ENCODE results near the gene REEP1. TPM values are rescaled to one million over a fixed set of nuclear protein-coding genes. Genes with fewer than 3 reads are reported as not detected.
A peak's percentile ranks its signal among the peaks of the same experiment; 100 is the strongest.

The REEP1 gene
- total RNA-seq, 1 experiment from 2014 or later = 3.6 TPM

GRCh38 chr2:86338778-86339295 lies 1.4 kb upstream of the REEP1 start:
- H3K4me3 ChIP-seq (ENCODE audit: low read depth, low read length, poor library complexity, severe bottlenecking) = no peak overlapping the region
- no peak for TF ChIP-seq EZH2 (IDR thresholded peaks at IDR 0.05; ENCODE audit: borderline replicate concordance, low read depth, low read length, poor library complexity, severe bottlenecking)
- no peak for TF ChIP-seq CTCF (conservative IDR thresholded peaks at IDR 0.05; ENCODE audit: low read depth, low read length)
- no peaks in the 10 kb centered on the region for H3K4me1 ChIP-seq (ENCODE audit: insufficient read depth, low read length, poor library complexity, severe bottlenecking)
- H3K27ac ChIP-seq (ENCODE audit: low read depth, low read length, poor library complexity, severe bottlenecking) = no peak overlapping the region
- intact Hi-C loops (cut with micrococcal nuclease; ENCODE audit: unreplicated experiment) = no loop called here
- no peaks in the 10 kb centered on the region for H3K9me3 ChIP-seq (ENCODE audit: low read depth, low read length, poor library complexity, severe bottlenecking)
- no peak for DNase-seq (ENCODE audit: low spot score)
- BruUV-seq (replicated peaks) = no TSS peak
- POLR2A ChIA-PET (ENCODE audit: low non-redundant PET) = no interaction called here
- CTCF ChIA-PET = no interaction called here
- H3K36me3 ChIP-seq (ENCODE audit: insufficient read depth, low read length, poor library complexity, severe bottlenecking) = no peaks in the 10 kb centered on the region
- peaks cover 42% of the 10 kb centered on the region for H3K27me3 ChIP-seq (replicated peaks; ENCODE audit: insufficient read depth, low read depth, low read length, poor library complexity)

GRCh38 chr2:86336675-86337243 lies 667 bp downstream of the REEP1 start:
- Histone ChIP-seq H3K9me3 (ENCODE audit: low read depth, low read length, poor library complexity, severe bottlenecking) (no peaks in the 10 kb centered on the region), H3K27me3 (replicated peaks; ENCODE audit: insufficient read depth, low read depth, low read length, poor library complexity) (peaks cover 42% of the 10 kb centered on the region), H3K36me3 (ENCODE audit: insufficient read depth, low read length, poor library complexity, severe bottlenecking) (no peaks in the 10 kb centered on the region), H3K27ac (ENCODE audit: low read depth, low read length, poor library complexity, severe bottlenecking) (no peak overlapping the region), H3K4me1 (ENCODE audit: insufficient read depth, low read length, poor library complexity, severe bottlenecking) (peaks cover 6% of the 10 kb centered on the region), H3K4me3 (ENCODE audit: low read depth, low read length, poor library complexity, severe bottlenecking) (peak overlapping the region; percentile 56)
- no peak for DNase-seq (ENCODE audit: low spot score)
- ChIA-PET POLR2A (ENCODE audit: low non-redundant PET) (no interaction called here), CTCF (interaction anchor here (1.2 kb wide), 1 partner anchor 116 kb away, joined by 3 read pairs; no protein-coding TSS in a partner anchor)
- TF ChIP-seq CTCF (conservative IDR thresholded peaks at IDR 0.05; ENCODE audit: low read depth, low read length) (no peak), EZH2 (IDR thresholded peaks at IDR 0.05; ENCODE audit: borderline replicate concordance, low read depth, low read length, poor library complexity, severe bottlenecking) (no peak)
- intact Hi-C loops (cut with micrococcal nuclease; ENCODE audit: unreplicated experiment) = no loop called here
- BruUV-seq (replicated peaks) = no TSS peak

- CTCF ChIA-PET = no interaction called here
- no TSS peak for BruUV-seq (replicated peaks)
- DNase-seq (ENCODE audit: low spot score) = no peak
- Histone ChIP-seq H3K4me1 (ENCODE audit: insufficient read depth, low read length, poor library complexity, severe bottlenecking) (peaks cover 6% of the 10 kb centered on the region), H3K4me3 (ENCODE audit: low read depth, low read length, poor library complexity, severe bottlenecking) (peak overlapping the region; percentile 56), H3K9me3 (ENCODE audit: low read depth, low read length, poor library complexity, severe bottlenecking) (no peaks in the 10 kb centered on the region), H3K27me3 (replicated peaks; ENCODE audit: insufficient read depth, low read depth, low read length, poor library complexity) (peaks cover 36% of the 10 kb centered on the region), H3K27ac (ENCODE audit: low read depth, low read length, poor library complexity, severe bottlenecking) (no peak overlapping the region), H3K36me3 (ENCODE audit: insufficient read depth, low read length, poor library complexity, severe bottlenecking) (no peaks in the 10 kb centered on the region)
- no peak for TF ChIP-seq EZH2 (IDR thresholded peaks at IDR 0.05; ENCODE audit: borderline replicate concordance, low read depth, low read length, poor library complexity, severe bottlenecking)
- no peak for TF ChIP-seq CTCF (conservative IDR thresholded peaks at IDR 0.05; ENCODE audit: low read depth, low read length)
- POLR2A ChIA-PET (ENCODE audit: low non-redundant PET) = no interaction called here
- intact Hi-C loops (cut with micrococcal nuclease; ENCODE audit: unreplicated experiment) = no loop called here
Measured at GRCh38 chr2:86335865-86336674, 1.4 kb downstream of the REEP1 start.
